ENCODE results near the gene SLC22A15.

- TF ChIP-seq CHD2 (IDR thresholded peaks at IDR 0.05; ENCODE audit: borderline replicate concordance, low read depth, low read length) (no peak), HDAC2 (IDR thresholded peaks at IDR 0.05) (no peak), TAF1 (IDR thresholded peaks at IDR 0.05; ENCODE audit: borderline replicate concordance, low read depth, low read length) (no peak), PAX5 (IDR thresholded peaks at IDR 0.05; ENCODE audit: borderline replicate concordance, low read depth, low read length) (no peak), FOS (IDR thresholded peaks at IDR 0.05; ENCODE audit: borderline replicate concordance, extremely low read depth, insufficient read length) (no peak), MAX (IDR thresholded peaks at IDR 0.05; ENCODE audit: low read depth, low read length) (no peak)
Measured at GRCh38 chr1:116078699-116079223, 102.4 kb downstream of the SLC22A15 start.

All from GM12878 (cell line).